MM.1S (cell line): ENCODE results near the gene FAM83F.

Source experiments
- EZH2 ChIP-seq: fragments of 300-600 bp; sonication (generic); optimal IDR thresholded peaks from 2 replicates; pipeline ENCODE3; 2017; ENCODE audit warnings: low read depth, mild to moderate bottlenecking, antibody characterized with exemption, low read length, mixed read lengths
- TF ChIP-seq, protein P1 (sequence below): fragments of 300-600 bp; sonication (generic); IDR thresholded peaks from 2 replicates; pipeline ENCODE4 v1.5.1; 2016; ENCODE audit warnings: antibody characterized with exemption, low read length, mixed read lengths

DNA sequence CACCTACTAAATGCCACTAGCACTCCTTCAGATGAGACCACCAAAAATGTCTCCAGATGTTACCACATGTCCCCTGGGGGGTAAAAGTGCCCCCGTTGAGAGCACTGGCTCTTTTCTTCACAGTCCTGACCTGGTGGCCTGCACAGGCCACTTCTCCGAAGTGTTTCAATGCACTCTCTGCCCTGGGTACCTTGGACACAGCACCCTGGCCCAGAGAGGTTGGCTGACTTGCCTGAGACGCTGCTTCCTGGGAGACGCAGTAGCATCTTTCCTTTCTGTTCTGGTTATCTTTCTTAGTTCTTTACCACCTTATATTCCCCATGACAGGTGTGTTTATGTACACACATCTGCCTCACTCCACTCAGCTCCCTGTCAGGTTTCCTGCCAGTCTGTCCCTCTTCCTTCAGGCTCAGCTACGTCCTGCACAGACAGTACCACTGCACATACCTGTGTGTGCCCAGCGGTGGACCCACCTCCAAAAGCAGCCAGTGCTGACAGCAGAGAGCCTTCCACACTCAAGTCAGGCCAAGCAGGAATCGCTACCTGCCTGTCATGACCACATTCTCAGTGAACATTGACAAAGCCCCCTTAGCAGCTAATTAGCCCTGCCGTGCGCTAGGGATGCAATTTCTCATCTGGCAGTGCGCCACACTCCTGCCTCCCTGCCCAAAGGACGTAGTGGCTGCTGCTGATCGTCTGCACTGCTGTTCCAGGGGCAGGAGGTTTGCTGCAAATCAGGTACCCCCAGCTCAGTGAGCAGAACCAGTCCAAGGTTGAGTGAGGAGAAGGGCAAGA, 39.0 kb downstream of the FAM83F start:
- TF ChIP-seq, protein P1, sequence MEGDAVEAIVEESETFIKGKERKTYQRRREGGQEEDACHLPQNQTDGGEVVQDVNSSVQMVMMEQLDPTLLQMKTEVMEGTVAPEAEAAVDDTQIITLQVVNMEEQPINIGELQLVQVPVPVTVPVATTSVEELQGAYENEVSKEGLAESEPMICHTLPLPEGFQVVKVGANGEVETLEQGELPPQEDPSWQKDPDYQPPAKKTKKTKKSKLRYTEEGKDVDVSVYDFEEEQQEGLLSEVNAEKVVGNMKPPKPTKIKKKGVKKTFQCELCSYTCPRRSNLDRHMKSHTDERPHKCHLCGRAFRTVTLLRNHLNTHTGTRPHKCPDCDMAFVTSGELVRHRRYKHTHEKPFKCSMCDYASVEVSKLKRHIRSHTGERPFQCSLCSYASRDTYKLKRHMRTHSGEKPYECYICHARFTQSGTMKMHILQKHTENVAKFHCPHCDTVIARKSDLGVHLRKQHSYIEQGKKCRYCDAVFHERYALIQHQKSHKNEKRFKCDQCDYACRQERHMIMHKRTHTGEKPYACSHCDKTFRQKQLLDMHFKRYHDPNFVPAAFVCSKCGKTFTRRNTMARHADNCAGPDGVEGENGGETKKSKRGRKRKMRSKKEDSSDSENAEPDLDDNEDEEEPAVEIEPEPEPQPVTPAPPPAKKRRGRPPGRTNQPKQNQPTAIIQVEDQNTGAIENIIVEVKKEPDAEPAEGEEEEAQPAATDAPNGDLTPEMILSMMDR = no peak
- no peak for TF ChIP-seq EZH2
